GM18861 (cell line): ENCODE results near the gene LLPH.

Experiments used
- ATAC-seq: cut with Tn5 transposase; IDR thresholded peaks from one replicate; pipeline ENCODE4 v1.9.1; 2021; ENCODE audit not compliant: unreplicated experiment

LLPH gene

DNA sequence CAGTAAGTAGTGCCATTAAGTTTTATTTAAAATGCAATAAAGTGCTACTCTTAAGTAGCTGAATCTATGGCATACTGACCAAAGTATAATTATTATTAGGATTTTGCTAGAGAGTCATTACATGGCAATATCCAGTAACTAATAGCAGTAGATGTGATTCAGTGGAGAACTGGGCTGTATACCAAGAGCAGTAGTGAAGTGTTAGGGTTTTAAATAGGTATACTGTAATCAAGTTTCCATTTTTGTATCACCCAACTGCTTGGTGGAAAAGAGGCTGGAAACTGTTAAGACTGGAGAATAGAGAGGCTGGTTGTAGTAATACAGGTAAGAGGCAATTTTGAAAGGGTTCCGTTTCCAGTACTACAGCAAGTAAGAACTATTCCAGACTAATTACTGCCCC, 13.3 kb upstream of the LLPH start:
- ATAC-seq: no peak

DNA sequence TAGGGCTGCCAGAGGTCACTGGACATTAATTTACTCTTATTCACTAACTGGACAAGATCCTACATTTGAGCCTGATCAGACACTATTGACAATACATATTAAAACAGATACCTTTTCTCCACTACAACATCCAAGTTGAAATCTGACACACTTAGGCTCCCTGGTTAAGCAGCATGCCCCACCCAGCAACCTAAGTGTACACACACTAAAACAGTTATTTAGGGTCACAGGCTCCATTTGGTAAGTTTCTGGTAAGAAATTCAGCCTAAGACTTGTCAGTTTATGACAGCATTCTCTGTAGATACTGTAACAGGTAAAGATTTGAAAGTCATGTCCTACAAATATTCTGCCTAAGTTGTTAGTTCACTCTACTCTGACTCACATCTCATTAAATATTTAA, 12.3 kb upstream of the LLPH start:
- ATAC-seq: no peak

DNA sequence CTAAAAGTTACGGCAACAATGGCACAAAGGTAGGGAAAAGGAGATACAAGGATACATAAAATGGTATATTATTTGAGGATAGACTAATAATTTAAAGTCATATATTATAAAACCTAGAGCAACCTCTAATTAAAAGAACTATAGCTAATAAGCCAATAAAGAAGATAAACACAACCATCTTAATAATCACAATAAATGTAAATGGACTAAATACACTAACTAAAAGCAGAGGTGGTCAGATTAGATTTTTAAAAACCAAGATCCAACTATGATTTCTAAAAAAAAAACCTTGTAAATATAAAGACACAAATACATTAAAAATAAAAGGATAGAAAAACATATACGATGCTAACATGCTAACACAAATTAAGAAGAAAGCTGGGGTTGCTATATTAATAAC, 10.7 kb upstream of the LLPH start:
- ATAC-seq: no peak

GRCh38 chr12:66140731-66141130, 10.2 kb upstream of the LLPH start:
- ATAC-seq: no peak

GRCh38 chr12:66139328-66139727, 8.8 kb upstream of the LLPH start:
- ATAC-seq: no peak

DNA sequence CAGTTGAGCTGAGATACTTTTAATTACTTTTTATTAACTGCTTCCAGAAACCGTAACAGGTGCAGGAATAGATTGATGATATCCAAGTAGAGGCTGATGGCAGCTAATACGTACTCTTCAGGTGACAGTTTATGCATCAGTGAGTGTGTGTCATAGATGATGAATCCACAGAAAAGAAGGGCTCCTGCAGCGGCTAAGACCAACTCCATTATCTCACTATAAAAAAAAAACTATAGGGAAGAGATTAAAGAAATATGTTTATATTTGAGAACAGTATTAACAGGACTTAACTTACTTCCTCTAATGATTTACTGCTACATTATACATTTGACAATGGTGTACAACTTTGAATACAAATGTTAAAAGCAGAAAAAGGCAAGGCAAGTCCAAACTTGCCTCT, 7.4 kb upstream of the LLPH start:
- ATAC-seq: no peak

GRCh38 chr12:66132408-66132807, 1.9 kb upstream of the LLPH start:
- no peak for ATAC-seq

DNA sequence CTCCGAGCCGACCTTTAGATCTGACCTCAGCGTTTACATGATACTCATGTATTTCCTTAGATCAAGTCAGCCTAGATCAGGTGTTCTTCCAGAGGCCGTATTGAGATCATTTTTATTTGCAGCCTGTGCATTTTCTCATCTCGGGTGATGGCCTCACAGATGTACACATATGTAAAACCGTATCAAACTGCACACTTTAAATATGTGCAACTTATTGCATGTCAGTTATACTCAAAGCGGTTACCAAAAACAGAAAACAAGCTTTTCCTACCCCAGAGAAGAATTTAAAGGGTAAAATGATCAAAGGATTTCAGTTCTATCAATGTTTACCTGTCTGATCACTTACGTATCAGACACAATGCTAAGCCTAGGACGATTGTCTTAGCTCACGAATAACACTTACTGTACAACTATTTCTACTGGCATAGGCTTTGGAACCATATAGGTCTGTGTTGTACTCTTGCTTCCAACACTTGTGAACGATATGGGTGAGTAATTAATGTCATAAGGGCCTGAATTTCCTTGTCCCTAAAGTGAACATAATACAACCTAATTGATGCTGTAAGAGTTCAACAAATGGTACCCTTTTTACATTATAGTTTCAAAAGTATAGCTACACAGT, 628 bp upstream of the LLPH start:
- peak; percentile 4 for ATAC-seq

DNA sequence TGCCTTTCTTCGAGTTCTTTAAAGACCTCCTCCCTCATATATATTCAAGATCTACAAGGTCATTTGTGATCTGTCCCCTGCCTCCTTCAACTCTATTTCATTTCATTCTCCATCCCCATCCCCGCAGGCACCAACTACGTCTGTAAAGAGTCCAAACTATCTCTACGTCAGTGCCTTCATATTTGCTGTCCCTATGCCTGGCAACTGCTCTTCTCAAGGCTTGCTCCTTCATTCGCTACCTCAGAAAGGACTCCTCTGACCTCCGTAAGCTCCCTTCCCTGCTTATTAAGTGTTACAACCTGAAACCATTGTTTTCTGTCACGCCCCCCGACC, 650 bp downstream of the LLPH start:
- ATAC-seq: no peak

DNA sequence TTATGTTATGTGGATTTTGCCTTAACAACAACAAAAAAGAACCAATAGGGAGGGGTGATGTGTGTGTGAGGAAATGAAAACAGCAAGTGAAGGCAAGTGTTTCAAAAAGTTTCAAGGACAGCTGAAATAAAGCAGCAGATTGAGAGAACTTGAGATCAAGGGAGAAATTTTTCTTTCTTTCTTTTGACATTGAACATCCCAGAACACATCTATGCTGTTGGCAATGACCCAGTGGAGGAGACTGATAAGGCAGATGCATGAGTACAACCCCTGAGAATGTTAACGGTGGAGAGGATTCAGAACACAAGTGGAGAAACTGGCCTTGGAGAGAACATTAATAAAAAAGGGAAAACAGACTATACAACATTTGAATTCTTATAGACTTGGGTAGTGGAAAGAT, 2.9 kb downstream of the LLPH start:
- no peak for ATAC-seq

DNA sequence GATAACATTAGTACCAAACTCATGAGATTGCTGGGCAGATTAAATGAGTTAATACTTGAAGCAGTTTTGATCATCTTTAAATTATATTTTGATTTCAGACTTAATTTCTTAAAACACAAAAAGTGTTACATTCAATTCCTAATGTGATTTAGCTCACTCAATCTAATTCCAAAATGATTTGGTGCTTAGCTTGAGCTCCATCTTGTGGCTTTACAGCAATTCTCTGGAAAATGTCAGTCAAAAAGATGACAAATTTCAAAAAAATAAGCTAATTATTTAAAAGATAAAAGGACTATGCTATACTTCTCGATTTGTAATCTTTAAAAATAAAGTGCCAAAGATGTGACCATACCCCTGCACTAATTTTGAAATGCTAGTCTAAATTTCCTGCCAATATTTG, 10.1 kb downstream of the LLPH start:
- ATAC-seq: no peak

DNA sequence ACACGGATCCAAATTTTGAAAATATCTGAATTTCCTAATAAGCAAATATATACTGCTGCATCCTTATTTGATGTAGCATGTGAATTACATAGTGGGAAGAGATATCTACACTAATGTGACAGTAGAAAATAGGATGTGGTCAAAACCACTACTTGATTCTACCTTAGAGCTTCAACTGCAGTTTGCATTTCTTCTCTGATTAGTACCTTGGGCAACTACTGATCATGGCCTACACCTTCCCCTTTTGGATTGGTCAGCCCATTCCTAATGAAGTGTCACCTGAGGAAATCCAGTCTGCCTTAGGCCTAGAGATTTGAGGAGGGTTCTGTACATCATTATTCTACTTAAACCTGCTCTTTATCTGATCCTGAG, 10.7 kb downstream of the LLPH start:
- ATAC-seq: no peak

GRCh38 chr12:66119229-66119869, 11.2 kb downstream of the LLPH start:
- no peak for ATAC-seq

GRCh38 chr12:66118240-66118891, 12.2 kb downstream of the LLPH start:
- peak; percentile 84 for ATAC-seq

GRCh38 chr12:66117242-66117641, 13.3 kb downstream of the LLPH start:
- ATAC-seq: no peak

- no peak for ATAC-seq
Observed at GRCh38 chr12:66115071-66115600, 15.4 kb downstream of the LLPH start.

DNA sequence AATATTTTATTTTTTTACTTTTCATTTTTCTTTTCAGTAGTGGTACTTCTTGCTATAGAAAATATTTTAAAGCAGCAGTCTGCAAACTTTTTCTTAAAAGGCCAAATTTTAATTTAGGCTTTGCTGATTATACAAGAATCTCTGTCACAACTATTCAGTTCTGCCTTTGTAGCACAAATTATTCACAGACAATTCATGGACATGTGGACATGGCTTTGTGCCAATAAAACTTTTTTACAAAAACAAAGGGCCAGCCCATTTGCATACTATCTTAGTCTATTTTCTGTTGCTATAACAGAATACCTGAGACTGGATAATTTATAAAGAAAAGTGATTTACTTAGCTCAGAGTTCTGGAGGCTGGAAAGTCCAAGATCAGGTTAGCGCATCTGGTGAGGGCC, 17.1 kb downstream of the LLPH start:
- no peak for ATAC-seq

DNA sequence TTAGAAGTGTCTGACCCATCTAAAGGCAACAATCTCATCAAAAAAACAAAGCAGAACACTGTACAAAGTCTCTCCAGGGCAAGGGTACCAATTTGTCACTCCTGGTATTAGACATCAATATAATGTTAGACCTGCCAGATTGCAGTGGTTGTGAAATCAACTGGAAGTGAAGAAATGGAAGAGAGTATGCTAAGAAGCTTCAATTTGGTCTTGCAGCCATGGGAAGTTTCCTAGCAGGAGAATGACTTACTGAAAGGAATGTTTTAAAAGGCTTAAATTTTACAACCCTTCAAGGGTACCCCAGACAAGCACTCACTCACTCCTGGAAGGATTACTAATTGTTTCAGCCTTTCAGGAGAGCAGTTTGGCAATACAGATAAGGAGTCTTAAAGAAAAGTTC, 18.9 kb downstream of the LLPH start:
- no peak for ATAC-seq

- no peak for ATAC-seq
Observed at GRCh38 chr12:66109056-66109455, 21.5 kb downstream of the LLPH start.

DNA sequence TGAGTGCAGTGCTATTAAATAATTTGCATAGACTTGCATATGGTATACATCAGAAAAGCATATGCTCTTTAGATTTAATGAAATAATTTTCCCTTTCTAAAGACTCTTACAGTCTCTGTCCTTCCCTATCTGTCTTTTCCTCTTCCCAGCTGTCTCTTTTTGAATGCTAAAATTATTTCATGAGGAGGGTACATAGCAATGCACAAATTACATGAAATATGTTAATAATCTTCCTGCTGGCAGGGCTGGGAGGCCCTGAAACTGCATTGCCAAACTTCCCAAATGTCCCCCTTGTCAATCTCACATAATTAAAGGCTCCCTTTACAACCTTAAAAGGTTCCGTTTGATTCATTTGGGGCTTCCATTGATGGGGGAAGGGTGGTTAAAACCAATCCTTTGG, 22.2 kb downstream of the LLPH start:
- ATAC-seq: no peak

GRCh38 chr12:66107451-66107915, 23.1 kb downstream of the LLPH start:
- peak; percentile 97 for ATAC-seq
